Parathyroid adenoma (tissue), 2 donors: ENCODE data around the gene SLX9.

Experiments
- H2AFZ ChIP-seq: fragments of 300-600 bp; sonication (generic); one replicate; pipeline ENCODE4 v1.7.0; 2017; ENCODE audit warnings: antibody characterized with exemption, mild to moderate bottlenecking
- H3K27ac ChIP-seq: fragments of 300-600 bp; sonication (generic); one replicate; pipeline ENCODE4 v1.7.0; 2017
- H3K27me3 ChIP-seq: fragments of 300-600 bp; sonication (generic); one replicate; pipeline ENCODE4 v1.7.0; 2017; ENCODE audit warnings: low read length; ENCODE audit not compliant: control insufficient read depth, insufficient read depth
- H3K36me3 ChIP-seq: fragments of 300-600 bp; sonication (generic); one replicate; pipeline ENCODE4 v1.7.0; 2017; ENCODE audit warnings: low read length; ENCODE audit not compliant: control insufficient read depth, insufficient read depth
- H3K4me1 ChIP-seq: fragments of 300-600 bp; sonication (generic); one replicate; pipeline ENCODE4 v1.7.0; 2017; ENCODE audit warnings: control low read depth
- H3K4me2 ChIP-seq: fragments of 300-600 bp; sonication (generic); one replicate; pipeline ENCODE4 v1.7.0; 2017; ENCODE audit warnings: low read length
- H3K4me3 ChIP-seq: fragments of 300-600 bp; sonication (generic); one replicate; pipeline ENCODE4 v1.7.0; 2017; ENCODE audit warnings: low read depth, low read length
- H3K79me2 ChIP-seq: fragments of 300-600 bp; sonication (generic); one replicate; pipeline ENCODE4 v1.7.0; 2017; ENCODE audit warnings: control low read depth
- H3K9ac ChIP-seq: fragments of 300-600 bp; sonication (generic); one replicate; pipeline ENCODE4 v1.7.0; 2017; ENCODE audit warnings: mild to moderate bottlenecking
- H3K9me3 ChIP-seq: fragments of 300-600 bp; sonication (generic); one replicate; pipeline ENCODE4 v1.7.0; 2017; ENCODE audit warnings: low read length; ENCODE audit not compliant: control insufficient read depth
- TF ChIP-seq, protein P1 (sequence below): fragments of 300-600 bp; sonication (generic); IDR thresholded peaks from one replicate; pipeline ENCODE4 v1.7.0; 2017; ENCODE audit warnings: antibody characterized with exemption, mild to moderate bottlenecking
- donor health status: primary hyperparathyroidism.

SLX9 gene

DNA sequence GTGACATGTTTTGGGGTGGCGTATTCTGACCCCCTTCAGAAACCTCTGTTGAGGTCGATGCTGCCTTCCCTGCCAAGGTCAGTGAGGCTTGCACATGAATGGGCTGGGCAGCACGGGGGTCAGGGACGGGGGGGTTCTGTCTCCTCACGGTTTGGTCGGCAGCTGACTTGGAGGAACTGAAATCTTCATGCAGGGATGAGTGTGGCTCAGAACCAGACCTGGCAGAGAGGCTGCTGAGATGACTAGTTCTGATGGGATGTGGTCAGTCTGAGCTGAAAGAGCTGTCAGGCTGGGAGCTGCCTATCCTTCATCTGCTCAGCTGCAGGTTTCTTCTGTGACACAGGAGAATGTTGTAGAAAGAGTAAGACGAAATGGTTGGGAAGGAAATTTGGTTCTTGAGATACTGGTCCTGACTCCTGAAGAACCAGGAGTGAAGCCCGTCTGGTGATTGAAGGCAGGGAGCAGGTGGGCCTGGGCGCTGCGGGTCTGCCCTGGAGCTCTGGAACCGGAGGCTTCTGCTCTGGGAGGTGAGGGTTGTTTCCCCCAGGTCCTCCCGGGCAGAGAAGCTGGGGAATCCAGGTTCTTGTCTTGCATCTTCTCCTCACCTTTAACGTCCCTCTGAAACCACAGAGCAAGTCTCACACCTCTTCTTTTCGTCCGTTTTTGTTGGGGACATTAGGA is 3.3 kb downstream of the SLX9 start:
- H3K27me3 ChIP-seq, result no peaks in the 10 kb centered on the region
- TF ChIP-seq, protein P1, sequence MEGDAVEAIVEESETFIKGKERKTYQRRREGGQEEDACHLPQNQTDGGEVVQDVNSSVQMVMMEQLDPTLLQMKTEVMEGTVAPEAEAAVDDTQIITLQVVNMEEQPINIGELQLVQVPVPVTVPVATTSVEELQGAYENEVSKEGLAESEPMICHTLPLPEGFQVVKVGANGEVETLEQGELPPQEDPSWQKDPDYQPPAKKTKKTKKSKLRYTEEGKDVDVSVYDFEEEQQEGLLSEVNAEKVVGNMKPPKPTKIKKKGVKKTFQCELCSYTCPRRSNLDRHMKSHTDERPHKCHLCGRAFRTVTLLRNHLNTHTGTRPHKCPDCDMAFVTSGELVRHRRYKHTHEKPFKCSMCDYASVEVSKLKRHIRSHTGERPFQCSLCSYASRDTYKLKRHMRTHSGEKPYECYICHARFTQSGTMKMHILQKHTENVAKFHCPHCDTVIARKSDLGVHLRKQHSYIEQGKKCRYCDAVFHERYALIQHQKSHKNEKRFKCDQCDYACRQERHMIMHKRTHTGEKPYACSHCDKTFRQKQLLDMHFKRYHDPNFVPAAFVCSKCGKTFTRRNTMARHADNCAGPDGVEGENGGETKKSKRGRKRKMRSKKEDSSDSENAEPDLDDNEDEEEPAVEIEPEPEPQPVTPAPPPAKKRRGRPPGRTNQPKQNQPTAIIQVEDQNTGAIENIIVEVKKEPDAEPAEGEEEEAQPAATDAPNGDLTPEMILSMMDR, result no peak
- no peak overlapping the region for H3K4me3 ChIP-seq
- H3K79me2 ChIP-seq, result peaks cover 3% of the 10 kb centered on the region
- H3K4me2 ChIP-seq, result no peak overlapping the region
- H2AFZ ChIP-seq, result no peak overlapping the region
- no peaks in the 10 kb centered on the region for H3K36me3 ChIP-seq
- no peaks in the 10 kb centered on the region for H3K4me1 ChIP-seq
- no peak overlapping the region for H3K9ac ChIP-seq
- no peak overlapping the region for H3K27ac ChIP-seq
- no peaks in the 10 kb centered on the region for H3K9me3 ChIP-seq

DNA sequence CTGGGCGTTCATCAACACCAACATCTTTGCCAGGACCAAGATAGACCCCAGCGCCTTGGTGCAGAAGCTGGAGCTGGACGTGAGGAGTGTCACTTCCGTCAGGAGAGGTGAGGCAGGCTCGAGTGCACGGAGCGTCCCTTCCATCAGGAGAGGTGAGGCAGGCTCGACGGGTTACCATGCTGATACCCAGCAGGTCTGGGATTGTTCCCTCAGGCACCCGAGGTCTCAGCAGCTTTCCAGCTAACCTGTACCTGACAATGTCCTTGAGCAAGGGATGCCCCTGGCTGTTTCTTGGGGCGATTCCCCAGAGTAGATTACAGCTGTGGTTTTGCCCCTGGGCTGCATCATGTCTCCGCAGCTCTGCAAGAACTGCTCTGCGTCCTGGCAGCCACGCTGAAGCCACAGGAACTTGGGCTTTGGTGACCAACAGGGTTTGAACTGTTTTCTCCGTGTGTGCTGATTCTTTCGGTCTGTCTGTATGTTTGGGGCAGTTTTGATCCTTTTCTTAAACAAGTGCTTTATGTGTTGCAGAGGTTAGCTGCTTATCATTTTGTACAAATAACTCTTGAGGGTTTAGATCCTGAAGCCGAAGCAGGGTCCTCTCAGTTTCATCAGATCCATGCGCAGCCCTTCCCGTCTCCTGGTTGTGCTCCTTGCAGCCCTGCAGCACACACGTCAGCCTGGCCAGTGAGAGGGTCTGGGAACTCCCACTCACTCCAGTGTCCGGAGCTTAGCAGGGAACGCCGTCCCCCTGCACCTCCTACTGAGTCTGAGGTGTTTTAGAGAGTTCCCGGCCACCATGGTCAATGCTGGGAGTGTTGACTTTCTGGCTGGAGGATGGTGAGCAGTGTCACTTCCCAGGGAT is 4.1 kb downstream of the SLX9 start:
- Histone ChIP-seq H3K4me2 (no peak overlapping the region), H3K27me3 (no peaks in the 10 kb centered on the region), H3K36me3 (no peaks in the 10 kb centered on the region), H3K4me1 (no peaks in the 10 kb centered on the region), H3K79me2 (peaks cover 3% of the 10 kb centered on the region), H2AFZ (no peak overlapping the region), H3K9ac (no peak overlapping the region), H3K27ac (no peak overlapping the region), H3K4me3 (no peak overlapping the region), H3K9me3 (no peaks in the 10 kb centered on the region)
- TF ChIP-seq, protein P1, result no peak

DNA sequence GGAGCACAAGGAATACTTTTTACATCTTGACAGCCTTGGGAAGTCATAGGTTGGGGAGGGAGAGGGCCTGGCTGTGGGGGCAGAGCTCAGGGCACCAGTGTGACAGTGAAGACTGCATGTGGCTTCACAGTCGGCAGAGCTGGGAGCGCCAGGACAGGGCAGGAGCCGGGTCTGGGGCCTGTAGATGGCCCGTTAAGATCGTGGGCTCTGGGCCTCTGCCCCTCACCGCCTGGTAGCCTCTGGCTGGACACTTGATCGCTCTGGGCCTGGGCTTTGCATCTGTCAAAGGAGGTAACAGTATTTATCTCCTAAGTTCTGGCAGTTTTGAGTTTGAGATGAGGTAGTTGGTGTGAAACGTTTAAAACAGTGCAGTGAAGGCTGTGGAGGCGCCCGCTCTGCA is 4.8 kb downstream of the SLX9 start:
- Histone ChIP-seq H3K27ac (no peak overlapping the region), H3K4me2 (no peak overlapping the region), H3K4me1 (no peaks in the 10 kb centered on the region), H3K27me3 (no peaks in the 10 kb centered on the region), H3K9ac (no peak overlapping the region), H3K9me3 (no peaks in the 10 kb centered on the region), H3K79me2 (peaks cover 3% of the 10 kb centered on the region), H3K36me3 (no peaks in the 10 kb centered on the region), H3K4me3 (no peak overlapping the region), H2AFZ (no peak overlapping the region)
- TF ChIP-seq, protein P1, result no peak

DNA sequence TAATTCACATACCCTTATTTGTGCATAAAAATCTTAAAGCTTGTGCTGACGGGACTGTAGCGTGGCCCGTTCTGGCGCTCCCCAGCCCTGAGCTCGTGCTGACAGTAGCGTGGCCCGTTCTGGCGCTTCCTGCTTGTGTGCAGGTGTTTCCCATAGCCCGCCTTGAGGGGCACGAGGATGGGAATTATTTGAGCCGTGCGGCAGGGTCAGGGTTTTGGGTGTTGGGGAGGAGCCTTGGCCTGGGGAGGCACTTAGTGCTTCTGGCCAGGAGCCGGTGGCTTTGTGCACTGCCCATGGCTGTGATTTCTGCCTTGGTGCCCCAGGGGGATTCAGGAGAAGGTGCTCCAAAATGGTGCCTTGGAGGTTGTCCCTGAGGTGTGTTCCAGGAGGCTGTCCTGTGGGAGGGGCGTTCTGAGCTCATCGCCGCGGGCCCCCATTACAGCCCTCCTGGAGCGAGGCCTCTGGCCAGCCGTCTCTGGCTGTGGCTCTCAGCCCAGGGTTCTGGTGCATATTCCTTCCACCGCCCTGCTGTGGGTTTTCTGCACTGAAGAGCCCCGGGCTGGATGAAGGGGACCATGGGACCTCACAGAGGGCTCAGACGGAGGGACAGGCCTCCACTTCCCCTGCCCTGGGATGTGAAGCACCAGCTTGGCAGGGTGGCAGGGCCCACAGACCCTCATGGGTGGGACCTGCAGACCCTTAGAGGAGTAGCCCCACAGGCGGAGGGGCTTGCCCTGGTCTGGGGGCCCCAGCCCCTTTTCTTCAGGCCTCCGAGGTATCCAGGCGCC is 6.6 kb downstream of the SLX9 start:
- Histone ChIP-seq H3K4me2 (no peak overlapping the region), H3K27ac (no peak overlapping the region), H3K36me3 (no peaks in the 10 kb centered on the region), H3K27me3 (no peaks in the 10 kb centered on the region), H3K4me3 (no peak overlapping the region), H3K4me1 (no peaks in the 10 kb centered on the region), H3K9me3 (no peaks in the 10 kb centered on the region), H3K79me2 (peaks cover 4% of the 10 kb centered on the region), H3K9ac (no peak overlapping the region), H2AFZ (no peak overlapping the region)
- TF ChIP-seq, protein P1, result no peak
